Gastroesophageal sphincter (tissue), 3 donors: Measurements from ENCODE around the gene APBA2.

ENCODE experiments used
- CTCF ChIP-seq, 4 experiments: fragments of 200-600 bp in 2 of 4; fragments of 450-650 bp in 2 of 4; sonication (generic) in 1 of 4; IDR thresholded peaks; one replicate each; pipeline ENCODE4 v1.5.1; 2017 to 2019; ENCODE audit warnings: antibody characterized with exemption in 4 of 4, mild to moderate bottlenecking in 2 of 4, moderate library complexity in 2 of 4
- EP300 ChIP-seq: sonication (generic); formaldehyde crosslinking; IDR thresholded peaks from one replicate; pipeline ENCODE4 v1.6.1; 2017; ENCODE audit warnings: antibody characterized with exemption, mild to moderate bottlenecking
- POLR2A ChIP-seq, 2 donors: fragments of 450-650 bp; IDR thresholded peaks; one replicate each; pipeline ENCODE4 v1.6.1; 2017; ENCODE audit warnings: antibody characterized with exemption in 2 of 2, mild to moderate bottlenecking in 2 of 2, moderate library complexity in 1 of 2
- POLR2AphosphoS5 ChIP-seq: sonication (generic); formaldehyde crosslinking; IDR thresholded peaks from one replicate; pipeline ENCODE4 v1.6.1; 2017; ENCODE audit warnings: antibody characterized with exemption

GRCh38 chr15:29103824-29104565 is 218.2 kb downstream of the APBA2 start:
- TF ChIP-seq EP300 (no peak), CTCF (IDR thresholded peaks at IDR 0.05) (peak in 3 of 4 experiments; percentile 68 to 92 (median 85)), POLR2AphosphoS5 (no peak), POLR2A (IDR thresholded peaks at IDR 0.05) (no peak)
